Measurements from ENCODE around the gene OR10C1. TPM values are rescaled to one million over a fixed set of nuclear protein-coding genes. Genes with fewer than 3 reads are reported as not detected.

The OR10C1 gene
- total RNA-seq, 2 donors from 2014 or later, result not detected

DNA sequence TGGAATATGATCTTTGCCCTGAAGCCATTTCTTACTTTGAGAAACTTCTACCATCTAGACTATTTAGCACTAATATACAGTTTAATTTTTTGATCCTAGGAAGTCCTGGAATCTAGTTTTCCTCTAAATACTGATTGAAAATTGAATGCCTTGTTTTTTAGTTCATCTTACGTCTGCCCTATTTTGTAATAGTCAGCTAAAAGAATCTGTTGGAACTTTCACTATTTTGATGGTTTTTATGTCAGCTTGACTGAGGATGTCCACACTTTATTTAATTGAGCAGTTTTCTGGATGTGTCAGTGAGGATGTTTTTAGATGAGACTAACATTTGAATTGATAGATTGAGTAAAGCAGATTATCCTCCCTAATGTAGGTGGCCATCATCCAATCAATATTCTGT is 35.3 kb upstream of the OR10C1 start:
- no peaks in the 10 kb centered on the region for H3K4me1 ChIP-seq (ENCODE audit: control insufficient read depth, insufficient read depth, low read length)
- no peak for DNase-seq
- H3K9me3 ChIP-seq (ENCODE audit: control insufficient read depth, low read length), result no peaks in the 10 kb centered on the region
- no peaks in the 10 kb centered on the region for H3K36me3 ChIP-seq (ENCODE audit: control insufficient read depth, insufficient read depth, low read length)
- H3K9me3 Mint-ChIP-seq, result peaks cover 3% of the 10 kb centered on the region
- H3K27me3 ChIP-seq (ENCODE audit: control insufficient read depth, insufficient read depth, low read length, poor library complexity, severe bottlenecking), result no peaks in the 10 kb centered on the region
- no peaks in the 10 kb centered on the region for H3K36me3 Mint-ChIP-seq (ENCODE audit: low read depth)
- no peak overlapping the region for H3K27ac Mint-ChIP-seq
- H3K9ac ChIP-seq (ENCODE audit: extremely low read depth, low read length, poor library complexity, severe bottlenecking), result no peak overlapping the region
- TF ChIP-seq, protein P1, sequence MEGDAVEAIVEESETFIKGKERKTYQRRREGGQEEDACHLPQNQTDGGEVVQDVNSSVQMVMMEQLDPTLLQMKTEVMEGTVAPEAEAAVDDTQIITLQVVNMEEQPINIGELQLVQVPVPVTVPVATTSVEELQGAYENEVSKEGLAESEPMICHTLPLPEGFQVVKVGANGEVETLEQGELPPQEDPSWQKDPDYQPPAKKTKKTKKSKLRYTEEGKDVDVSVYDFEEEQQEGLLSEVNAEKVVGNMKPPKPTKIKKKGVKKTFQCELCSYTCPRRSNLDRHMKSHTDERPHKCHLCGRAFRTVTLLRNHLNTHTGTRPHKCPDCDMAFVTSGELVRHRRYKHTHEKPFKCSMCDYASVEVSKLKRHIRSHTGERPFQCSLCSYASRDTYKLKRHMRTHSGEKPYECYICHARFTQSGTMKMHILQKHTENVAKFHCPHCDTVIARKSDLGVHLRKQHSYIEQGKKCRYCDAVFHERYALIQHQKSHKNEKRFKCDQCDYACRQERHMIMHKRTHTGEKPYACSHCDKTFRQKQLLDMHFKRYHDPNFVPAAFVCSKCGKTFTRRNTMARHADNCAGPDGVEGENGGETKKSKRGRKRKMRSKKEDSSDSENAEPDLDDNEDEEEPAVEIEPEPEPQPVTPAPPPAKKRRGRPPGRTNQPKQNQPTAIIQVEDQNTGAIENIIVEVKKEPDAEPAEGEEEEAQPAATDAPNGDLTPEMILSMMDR (conservative IDR thresholded peaks at IDR 0.05), result no peak
- H3K4me3 Mint-ChIP-seq, result no peak overlapping the region
- no peaks in the 10 kb centered on the region for H3K4me1 Mint-ChIP-seq
- no peak overlapping the region for H3K27ac ChIP-seq (ENCODE audit: low read depth, low read length)
- H3K4me3 ChIP-seq (ENCODE audit: low read length), result no peak overlapping the region
- 89 to 100% methylated on average over 1 of the region's 1 CpG for WGBS, 2 experiments (ENCODE audit: insufficient coverage in 1 of 2, insufficient read length in 1 of 2)
- H3K27me3 Mint-ChIP-seq (ENCODE audit: insufficient read depth), result no peaks in the 10 kb centered on the region

DNA sequence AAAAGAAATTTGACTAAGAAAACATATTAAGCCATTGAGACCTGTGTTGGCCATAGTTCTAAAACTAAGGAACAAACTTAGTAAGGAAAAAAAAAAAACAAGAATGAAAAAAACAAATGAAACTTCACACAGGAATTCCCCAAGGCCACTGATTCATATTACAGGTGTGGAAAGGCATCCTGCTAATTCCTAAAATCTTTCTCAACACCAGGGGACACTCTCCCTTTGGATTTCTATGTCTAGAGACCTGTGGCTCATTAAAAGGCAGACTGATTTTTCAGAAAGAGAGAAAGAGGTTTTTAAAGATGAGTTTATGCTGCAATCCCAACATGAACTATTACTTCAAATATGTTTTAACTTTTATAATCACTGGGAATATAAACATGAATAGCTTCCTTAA is 24.5 kb upstream of the OR10C1 start, which contains the start of gene OR12D1:
TSS of gene OR12D1 (plus strand) at position 341 of the 400 bp plus-strand sequence.
- TF ChIP-seq, protein P1 (conservative IDR thresholded peaks at IDR 0.05), result peak; percentile 69
- Histone ChIP-seq H3K9ac (ENCODE audit: extremely low read depth, low read length, poor library complexity, severe bottlenecking) (no peak within 1 kb of the TSS), H3K4me3 (ENCODE audit: low read length) (no peak within 1 kb of the TSS), H3K36me3 (ENCODE audit: control insufficient read depth, insufficient read depth, low read length) (no peaks in the 10 kb centered on the region), H3K9me3 (ENCODE audit: control insufficient read depth, low read length) (no peaks in the 10 kb centered on the region), H3K27me3 (ENCODE audit: control insufficient read depth, insufficient read depth, low read length, poor library complexity, severe bottlenecking) (no peaks in the 10 kb centered on the region), H3K4me1 (ENCODE audit: control insufficient read depth, insufficient read depth, low read length) (no peaks in the 10 kb centered on the region), H3K27ac (ENCODE audit: low read depth, low read length) (no peak within 1 kb of the TSS)
- no peak within 1 kb of the TSS for H3K4me3 Mint-ChIP-seq
- no peaks in the 10 kb centered on the region for H3K27me3 Mint-ChIP-seq (ENCODE audit: insufficient read depth)
- H3K27ac Mint-ChIP-seq, result no peak within 1 kb of the TSS
- peaks cover 6% of the 10 kb centered on the region for H3K9me3 Mint-ChIP-seq
- no peak for DNase-seq
- H3K4me1 Mint-ChIP-seq, result no peaks in the 10 kb centered on the region
- H3K36me3 Mint-ChIP-seq (ENCODE audit: low read depth), result no peaks in the 10 kb centered on the region

DNA sequence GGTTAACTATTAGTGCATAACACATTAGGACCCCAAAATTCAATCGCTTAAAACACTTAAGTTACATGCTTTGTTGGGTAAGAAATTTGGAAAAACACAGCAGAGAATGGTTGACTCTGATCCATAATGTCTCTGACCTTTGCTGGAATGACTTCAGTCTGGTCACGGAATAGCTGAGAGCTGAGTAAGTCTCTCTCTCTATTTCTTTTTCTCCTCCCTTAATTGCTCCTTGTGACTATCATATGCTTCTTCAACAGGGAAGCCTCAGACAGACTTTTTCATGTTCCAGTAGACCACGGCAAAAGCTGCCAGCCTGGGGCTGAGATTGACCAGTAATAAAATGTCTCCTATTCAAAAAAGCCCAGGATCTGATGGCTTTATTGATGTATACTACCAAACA is 19.6 kb upstream of the OR10C1 start:
- no peaks in the 10 kb centered on the region for H3K27me3 ChIP-seq (ENCODE audit: control insufficient read depth, insufficient read depth, low read length, poor library complexity, severe bottlenecking)
- H3K9ac ChIP-seq (ENCODE audit: extremely low read depth, low read length, poor library complexity, severe bottlenecking), result no peak overlapping the region
- H3K4me1 ChIP-seq (ENCODE audit: control insufficient read depth, insufficient read depth, low read length), result no peaks in the 10 kb centered on the region
- no peak overlapping the region for H3K4me3 Mint-ChIP-seq
- no peaks in the 10 kb centered on the region for H3K36me3 Mint-ChIP-seq (ENCODE audit: low read depth)
- no peak overlapping the region for H3K27ac ChIP-seq (ENCODE audit: low read depth, low read length)
- H3K27ac Mint-ChIP-seq, result no peak overlapping the region
- no peak overlapping the region for H3K4me3 ChIP-seq (ENCODE audit: low read length)
- H3K27me3 Mint-ChIP-seq (ENCODE audit: insufficient read depth), result no peaks in the 10 kb centered on the region
- no peaks in the 10 kb centered on the region for H3K36me3 ChIP-seq (ENCODE audit: control insufficient read depth, insufficient read depth, low read length)
- no peak for DNase-seq
- TF ChIP-seq, protein P1 (conservative IDR thresholded peaks at IDR 0.05), result no peak
- H3K9me3 ChIP-seq (ENCODE audit: control insufficient read depth, low read length), result no peaks in the 10 kb centered on the region
- no peaks in the 10 kb centered on the region for H3K9me3 Mint-ChIP-seq
- no peaks in the 10 kb centered on the region for H3K4me1 Mint-ChIP-seq
- 88 to 92% methylated on average over 2 to 3 of the region's 3 CpGs for WGBS, 2 experiments (ENCODE audit: insufficient coverage in 1 of 2, insufficient read length in 1 of 2)

Measured in endodermal cell (in vitro differentiated cells).